Measurements from ENCODE around the gene ARHGAP44.

ARHGAP44 gene

GRCh38 chr17:12759090-12759489, 30.2 kb upstream of the ARHGAP44 start:
- Histone ChIP-seq H3K9me3 (ENCODE audit: control insufficient read depth, insufficient read depth, low read depth, low read length) (no peaks in the 10 kb centered on the region), H3K4me3 (ENCODE audit: low read depth, low read length) (no peak overlapping the region), H3K27ac (ENCODE audit: extremely low read depth, low read depth, low read length) (no peak overlapping the region), H3K36me3 (ENCODE audit: control insufficient read depth in 2 of 2, insufficient read depth in 1 of 2, low read length in 2 of 2) (no peaks in the 10 kb centered on the region), H3K4me1 (ENCODE audit: control insufficient read depth, insufficient read depth, low read length) (no peaks in the 10 kb centered on the region)
- POLR2A ChIA-PET, result no interaction called here
- no peak for TF ChIP-seq ZBTB48 (tag by site-specific recombination; IDR thresholded peaks at IDR 0.05)
- TF ChIP-seq, protein P1, sequence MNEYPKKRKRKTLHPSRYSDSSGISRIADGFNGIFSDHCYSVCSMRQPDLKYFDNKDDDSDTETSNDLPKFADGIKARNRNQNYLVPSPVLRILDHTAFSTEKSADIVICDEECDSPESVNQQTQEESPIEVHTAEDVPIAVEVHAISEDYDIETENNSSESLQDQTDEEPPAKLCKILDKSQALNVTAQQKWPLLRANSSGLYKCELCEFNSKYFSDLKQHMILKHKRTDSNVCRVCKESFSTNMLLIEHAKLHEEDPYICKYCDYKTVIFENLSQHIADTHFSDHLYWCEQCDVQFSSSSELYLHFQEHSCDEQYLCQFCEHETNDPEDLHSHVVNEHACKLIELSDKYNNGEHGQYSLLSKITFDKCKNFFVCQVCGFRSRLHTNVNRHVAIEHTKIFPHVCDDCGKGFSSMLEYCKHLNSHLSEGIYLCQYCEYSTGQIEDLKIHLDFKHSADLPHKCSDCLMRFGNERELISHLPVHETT (tag by site-specific recombination; IDR thresholded peaks at IDR 0.05), result no peak
- TF ChIP-seq HOXD13 (CRISPR knock-in tag; IDR thresholded peaks at IDR 0.05; ENCODE audit: borderline replicate concordance), result no peak
- TF ChIP-seq ZNF112 (tag by site-specific recombination; IDR thresholded peaks at IDR 0.05), result no peak
- no peak for TF ChIP-seq KLF16 (tag by site-specific recombination; IDR thresholded peaks at IDR 0.05)
- TF ChIP-seq AEBP2 (tag by site-specific recombination; IDR thresholded peaks at IDR 0.05; ENCODE audit: borderline replicate concordance), result no peak
- no peak for TF ChIP-seq CTCF (tag by site-specific recombination; IDR thresholded peaks at IDR 0.05)
- CTCF ChIA-PET, result no interaction called here

GRCh38 chr17:12765548-12765947, 23.8 kb upstream of the ARHGAP44 start:
- CTCF ChIA-PET, result interaction anchor here (0.6 to 1.8 kb wide), 5 partner anchors 24 to 182 kb away, joined by 3 to 10 read pairs (median 4); no protein-coding TSS in a partner anchor
- TF ChIP-seq SP3 (tag by site-specific recombination; IDR thresholded peaks at IDR 0.05) (no peak), ZNF501 (tag by site-specific recombination; IDR thresholded peaks at IDR 0.05) (no peak), ZNF768 (tag by site-specific recombination; IDR thresholded peaks at IDR 0.05) (no peak), ZFHX2 (tag by site-specific recombination; conservative IDR thresholded peaks at IDR 0.05) (no peak), ZNF350 (tag by site-specific recombination; IDR thresholded peaks at IDR 0.05) (no peak), ZEB2 (tag by site-specific recombination; IDR thresholded peaks at IDR 0.05) (no peak), ZNF274 (IDR thresholded peaks at IDR 0.05; ENCODE audit: low read length) (no peak), ZNF274 (tag by site-specific recombination; IDR thresholded peaks at IDR 0.05; ENCODE audit: borderline replicate concordance) (no peak), ZNF677 (tag by site-specific recombination; IDR thresholded peaks at IDR 0.05) (no peak), ZNF544 (tag by site-specific recombination; IDR thresholded peaks at IDR 0.05) (no peak), ZNF596 (tag by site-specific recombination; IDR thresholded peaks at IDR 0.05) (no peak), ZNF658 (tag by site-specific recombination; IDR thresholded peaks at IDR 0.05) (no peak), ZNF629 (tag by site-specific recombination; IDR thresholded peaks at IDR 0.05) (no peak), MYNN (tag by site-specific recombination; IDR thresholded peaks at IDR 0.05; ENCODE audit: borderline replicate concordance) (no peak), ZSCAN5A (tag by site-specific recombination; IDR thresholded peaks at IDR 0.05) (no peak), ZNF776 (tag by site-specific recombination; IDR thresholded peaks at IDR 0.05; ENCODE audit: borderline replicate concordance) (no peak)
- TF ChIP-seq, protein P1 (tag by site-specific recombination; IDR thresholded peaks at IDR 0.05), result no peak
- TF ChIP-seq, protein P2, sequence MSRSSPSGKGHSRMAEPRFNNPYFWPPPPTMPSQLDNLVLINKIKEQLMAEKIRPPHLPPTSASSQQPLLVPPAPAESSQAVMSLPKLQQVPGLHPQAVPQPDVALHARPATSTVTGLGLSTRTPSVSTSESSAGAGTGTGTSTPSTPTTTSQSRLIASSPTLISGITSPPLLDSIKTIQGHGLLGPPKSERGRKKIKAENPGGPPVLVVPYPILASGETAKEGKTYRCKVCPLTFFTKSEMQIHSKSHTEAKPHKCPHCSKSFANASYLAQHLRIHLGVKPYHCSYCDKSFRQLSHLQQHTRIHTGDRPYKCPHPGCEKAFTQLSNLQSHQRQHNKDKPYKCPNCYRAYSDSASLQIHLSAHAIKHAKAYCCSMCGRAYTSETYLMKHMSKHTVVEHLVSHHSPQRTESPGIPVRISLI (tag by site-specific recombination; IDR thresholded peaks at IDR 0.05), result no peak

More at GRCh38 chr17:12765548-12765947, 23.8 kb upstream of the ARHGAP44 start:
- no peak overlapping the region for H3K27ac ChIP-seq (ENCODE audit: extremely low read depth, low read depth, low read length)
- POLR2A ChIA-PET, result no interaction called here
- H3K9me3 ChIP-seq (ENCODE audit: control insufficient read depth, insufficient read depth, low read depth, low read length), result no peaks in the 10 kb centered on the region
- H3K4me1 ChIP-seq (ENCODE audit: control insufficient read depth, insufficient read depth, low read length), result peaks cover 6% of the 10 kb centered on the region; the same call in 1 of the 2 replicates
- no peaks in the 10 kb centered on the region for H3K36me3 ChIP-seq (ENCODE audit: control insufficient read depth in 2 of 2, insufficient read depth in 1 of 2, low read length in 2 of 2)
- H3K4me3 ChIP-seq (ENCODE audit: low read depth, low read length), result no peak overlapping the region

All from HEK293 (cell line).